Psoas muscle (tissue), 8 donors: ENCODE data around the gene UBAC2. TPM values are rescaled to one million over a fixed set of nuclear protein-coding genes. Genes with fewer than 3 reads are reported as not detected.
"Not testable (repeated sequence)": the region's sequence is repeated elsewhere in the genome, so short reads cannot be mapped to it uniquely, and the experiment has no call there.

Experiments
- ATAC-seq, 4 donors: fragments of 200-7000 bp; cut with Tn5 transposase; one replicate each; pipeline ENCODE4 v1.9.1; 2020; ENCODE audit warnings: moderate library complexity in 3 of 4, mild to moderate bottlenecking in 2 of 4
- DNase-seq, 2 donors: peaks; one replicate each; pipeline ENCODE4 v3.0.0-alpha.2; 2020
- H3K27ac ChIP-seq: fragments of 200-600 bp; one replicate; pipeline ENCODE4 v1.8.0; 2022
- H3K27me3 ChIP-seq, 3 donors: fragments of 200-600 bp in 1 of 3; one replicate each; pipeline versions ENCODE4 v1.6.1 to v1.8.0; 2013 to 2022; ENCODE audit warnings: low read length in 2 of 3, mild to moderate bottlenecking in 2 of 3, moderate library complexity in 1 of 3; ENCODE audit not compliant: insufficient read depth in 3 of 3
- H3K36me3 ChIP-seq, 2 donors: fragments of 200-600 bp in 1 of 2; one replicate each; pipeline versions ENCODE4 v1.6.1 to v1.8.0; 2013 to 2022; ENCODE audit warnings: low read depth in 1 of 2, mild to moderate bottlenecking in 1 of 2, moderate library complexity in 1 of 2; ENCODE audit not compliant: insufficient read depth in 1 of 2
- H3K4me1 ChIP-seq: fragments of 200-600 bp; one replicate; pipeline ENCODE4 v1.8.0; 2022
- H3K4me3 ChIP-seq: fragments of 200-600 bp; one replicate; pipeline ENCODE4 v1.8.0; 2022; ENCODE audit warnings: mild to moderate bottlenecking
- H3K9me3 ChIP-seq: fragments of 200-600 bp; one replicate; pipeline ENCODE4 v1.8.0; 2022
- CTCF ChIP-seq: fragments of 200-600 bp; IDR thresholded peaks from one replicate; pipeline ENCODE4 v1.8.0; 2022; ENCODE audit warnings: antibody characterized with exemption
- WGBS, 3 donors: extraction: QIAGEN DNeasy Blood & Tissue Kit; methylation state at CpG; one replicate each; pipeline versions ENCODE4 v1.1.6 to v1.1.7; 2013; 5-methylcytosine and 5-hydroxymethylcytosine counted together
- intact Hi-C, 2 donors: fragments of 100-400 bp; cut with DNase I; formaldehyde crosslinking; loops; one replicate each; pipeline versions ENCODE4 v1.11.0 to v1.14.2; 2022
- polyA plus RNA-seq, 3 donors: library from polyadenylated mRNA; stranded (reverse); fragments of 200-250 nt; gene quantifications; one replicate each; pipeline ENCODE4 v1.2.3, GENCODE V29; 2013
- total RNA-seq, 4 donors: library from RNA; stranded (reverse); fragmentation: NEBNext Ultra II Directional in 2 of 4; extraction: Animal tissue kit (Norgen Biotek cat#: 25700) in 2 of 4; gene quantifications; one replicate each; pipeline versions ENCODE4 v1.2.1 to v1.2.4, GENCODE V29; 2021 to 2023
- donor health status: healthy with polysubstance abuse.
- donor health status: DM: no; HTN: no; CAD: no; lungs with moderate emphysema.
- donor health status: Bipolar disorder and iron deficiency.
- donor health status: healthy.
- donor health status: DM: yes; HTN: yes; CAD: no.
- donor health status: DM: no; HTN: no; CAD: no.
- donor health status: DM: no; HTN: no; CAD: no.
- donor health status: DM: yes; HTN: yes; CAD: no.

Gene UBAC2
- total and polyA plus RNA-seq, 7 donors: 54.1 to 97.1 (median 71.7) TPM

DNA sequence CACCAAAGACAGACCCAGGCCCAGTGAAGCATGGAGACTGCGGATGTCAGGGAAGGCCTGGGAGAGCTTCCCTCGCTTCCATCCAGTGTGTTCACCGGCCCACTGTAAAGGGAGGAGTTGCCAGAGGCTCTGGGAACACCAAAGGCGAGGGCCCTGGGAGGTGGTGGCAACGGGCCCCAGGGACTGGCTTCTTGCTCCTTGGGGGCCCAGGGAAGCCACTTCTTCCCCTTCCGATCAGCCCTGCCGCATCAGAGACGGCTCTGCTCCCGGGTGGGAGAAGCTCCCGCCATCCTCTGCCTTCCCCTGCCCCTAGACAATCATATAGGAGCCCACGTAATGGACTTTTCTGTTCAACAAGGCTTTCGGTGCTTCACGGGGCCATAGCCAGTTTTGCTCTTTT, 189.9 kb downstream of the UBAC2 start:
- no peaks in the 10 kb centered on the region for H3K9me3 ChIP-seq
- H3K27me3 ChIP-seq: no peaks in the 10 kb centered on the region
- H3K4me1 ChIP-seq: no peaks in the 10 kb centered on the region
- no peak overlapping the region for H3K4me3 ChIP-seq
- H3K27ac ChIP-seq: no peak overlapping the region
- ATAC-seq (no peak), DNase-seq (no peak)
- no peak for TF ChIP-seq CTCF
- intact Hi-C loops: no loop called here
- H3K36me3 ChIP-seq: peaks cover 3 to 24% of the 10 kb centered on the region in 2 donors
- 88 to 91% (median 89%) methylated on average over 13 of the region's 13 CpGs for WGBS, 3 donors

GRCh38 chr13:99391781-99392469, 191.3 kb downstream of the UBAC2 start:
- no peak for DNase-seq
- Histone ChIP-seq H3K4me3 (no peak overlapping the region), H3K27me3 (no peaks in the 10 kb centered on the region), H3K27ac (no peak overlapping the region), H3K36me3 (peaks cover 0 to 12% of the 10 kb centered on the region in 2 donors), H3K4me1 (no peaks in the 10 kb centered on the region), H3K9me3 (no peaks in the 10 kb centered on the region)
- ATAC-seq: no peak
- 79 to 80% (median 80%) methylated on average over 11 of the region's 11 CpGs for WGBS, 3 donors
- no peak for TF ChIP-seq CTCF
- intact Hi-C loops: no loop called here

GRCh38 chr13:99392470-99393135, 191.9 kb downstream of the UBAC2 start:
- 65 to 70% (median 68%) methylated on average over 13 of the region's 13 CpGs for WGBS, 3 donors
- DNase-seq (no peak), ATAC-seq (no peak)
- Histone ChIP-seq H3K27me3 (no peaks in the 10 kb centered on the region), H3K4me1 (no peaks in the 10 kb centered on the region), H3K9me3 (no peaks in the 10 kb centered on the region), H3K4me3 (no peak overlapping the region), H3K27ac (no peak overlapping the region), H3K36me3 (peaks cover 0 to 5% of the 10 kb centered on the region in 2 donors)
- intact Hi-C loops: no loop called here
- TF ChIP-seq CTCF: no peak

DNA sequence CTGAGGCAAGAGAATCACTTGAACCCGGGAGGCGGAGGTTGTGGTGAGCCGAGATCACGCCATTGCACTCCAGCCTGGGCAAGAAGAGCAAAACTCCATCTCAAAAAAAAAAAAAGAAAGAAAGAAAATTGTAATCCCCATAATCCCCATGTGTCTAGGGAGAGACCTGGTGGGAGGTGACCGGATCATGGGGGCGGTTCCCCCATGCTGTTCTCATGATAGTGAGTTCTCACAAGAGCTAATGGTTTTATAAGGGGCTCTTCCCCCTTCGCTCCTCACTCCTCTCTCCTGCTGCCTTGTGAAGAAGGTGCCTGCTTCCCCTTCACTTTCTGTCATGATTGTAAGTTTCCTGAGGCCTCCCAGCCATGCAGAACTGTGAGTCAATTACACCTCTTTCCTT, 192.7 kb downstream of the UBAC2 start:
- intact Hi-C loops, H3K4me1 ChIP-seq, H3K27me3 ChIP-seq, ATAC-seq, DNase-seq, H3K4me3 ChIP-seq, H3K27ac ChIP-seq, H3K9me3 ChIP-seq, H3K36me3 ChIP-seq: not testable (repeated sequence)
- 85 to 92% (median 88%) methylated on average over 7 of the region's 7 CpGs for WGBS, 3 donors

GRCh38 chr13:99393791-99394735, 193.4 kb downstream of the UBAC2 start:
- TF ChIP-seq CTCF: no peak
- no peaks in the 10 kb centered on the region for H3K9me3 ChIP-seq
- intact Hi-C loops: no loop called here
- no peaks in the 10 kb centered on the region for H3K4me1 ChIP-seq
- no peak overlapping the region for H3K4me3 ChIP-seq
- H3K36me3 ChIP-seq: no peaks in the 10 kb centered on the region
- WGBS, 3 donors: 83 to 86% (median 86%) methylated on average over 21 of the region's 21 CpGs
- H3K27ac ChIP-seq: no peak overlapping the region
- H3K27me3 ChIP-seq: no peaks in the 10 kb centered on the region
- DNase-seq (no peak), ATAC-seq (peak in 1 of 4 donors; percentile 28)
